Ammon's horn (tissue), 1 donor: ENCODE results near the gene EOLA1.
A peak's percentile ranks its signal among the peaks of the same experiment; 100 is the strongest.
"Not testable (repeated sequence)": the region's sequence is repeated elsewhere in the genome, so short reads cannot be mapped to it uniquely, and the experiment has no call there.

ENCODE experiments used
- DNase-seq: peaks from one replicate; pipeline ENCODE4 v3.0.0-alpha.2; 2016; ENCODE audit warnings: low spot score

EOLA1 gene

DNA sequence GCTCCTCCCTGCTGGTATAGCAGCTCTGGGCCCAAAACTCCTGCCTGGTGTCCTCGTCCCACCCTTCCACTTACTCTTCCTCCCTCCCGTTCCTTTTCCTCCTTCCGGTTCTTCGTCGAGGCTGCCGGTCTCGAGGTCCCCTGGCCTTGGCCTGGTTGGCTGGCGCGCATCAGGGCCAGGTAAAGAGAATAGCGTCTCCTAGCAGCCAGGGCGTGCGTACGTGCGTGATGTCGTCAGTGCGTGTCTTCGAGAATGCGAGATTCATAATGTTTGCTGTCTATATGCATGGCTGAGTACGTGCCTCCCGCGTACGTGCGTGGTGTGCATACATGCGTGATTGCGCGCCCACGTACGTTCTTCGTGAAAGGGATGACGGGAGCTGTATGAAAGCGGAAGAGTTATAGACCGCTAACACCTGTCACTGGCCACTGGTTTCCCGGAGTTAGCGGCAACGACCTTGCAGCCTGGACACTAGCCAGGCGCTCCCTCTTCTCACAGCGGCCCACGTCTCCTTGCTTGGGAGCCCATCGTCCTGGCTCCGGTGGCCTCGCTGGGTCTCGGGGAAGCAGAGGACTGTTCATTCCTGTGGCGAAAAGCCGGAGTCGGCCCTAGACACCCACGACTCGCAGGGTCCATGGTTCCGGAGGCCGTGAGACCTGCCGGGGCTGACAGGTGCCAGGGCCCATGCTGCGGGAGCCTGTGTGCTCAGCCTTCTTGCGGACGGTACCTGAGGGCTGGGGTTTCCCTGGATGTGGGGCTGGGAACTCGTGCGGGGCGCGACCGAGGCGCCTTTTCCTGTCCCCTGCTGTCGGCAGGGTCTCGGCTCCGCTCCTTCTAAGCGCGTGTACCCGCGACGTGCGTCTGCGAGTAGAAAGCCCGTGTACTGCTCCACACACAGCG, at the start of gene EOLA1:
Gene EOLA1 (plus strand): TSS at position 392 of the 900 bp plus-strand sequence. CDS start 4,619 bp downstream, outside the sequence.
- peak; percentile 94 for DNase-seq

DNA sequence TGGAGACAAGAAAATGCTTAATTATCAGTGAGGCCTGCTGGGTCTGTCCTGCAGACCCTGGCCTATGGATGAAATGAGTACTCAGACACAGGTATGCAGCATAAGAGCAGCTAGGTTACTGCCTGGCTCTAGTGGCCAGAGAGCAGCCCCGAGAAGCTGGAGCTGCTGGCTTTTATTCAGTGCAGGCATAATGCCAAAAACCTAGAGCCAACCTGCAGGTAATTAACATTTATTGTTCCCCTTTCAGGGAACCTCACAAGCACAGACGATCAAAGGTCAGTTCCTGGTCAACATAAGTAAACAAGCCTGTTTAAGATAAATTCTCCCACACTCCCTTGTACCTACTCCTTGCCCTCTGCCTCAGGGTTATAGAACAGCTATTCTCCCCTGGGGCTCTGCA, 49.0 kb upstream of the EOLA1 start:
- DNase-seq = no peak

DNA sequence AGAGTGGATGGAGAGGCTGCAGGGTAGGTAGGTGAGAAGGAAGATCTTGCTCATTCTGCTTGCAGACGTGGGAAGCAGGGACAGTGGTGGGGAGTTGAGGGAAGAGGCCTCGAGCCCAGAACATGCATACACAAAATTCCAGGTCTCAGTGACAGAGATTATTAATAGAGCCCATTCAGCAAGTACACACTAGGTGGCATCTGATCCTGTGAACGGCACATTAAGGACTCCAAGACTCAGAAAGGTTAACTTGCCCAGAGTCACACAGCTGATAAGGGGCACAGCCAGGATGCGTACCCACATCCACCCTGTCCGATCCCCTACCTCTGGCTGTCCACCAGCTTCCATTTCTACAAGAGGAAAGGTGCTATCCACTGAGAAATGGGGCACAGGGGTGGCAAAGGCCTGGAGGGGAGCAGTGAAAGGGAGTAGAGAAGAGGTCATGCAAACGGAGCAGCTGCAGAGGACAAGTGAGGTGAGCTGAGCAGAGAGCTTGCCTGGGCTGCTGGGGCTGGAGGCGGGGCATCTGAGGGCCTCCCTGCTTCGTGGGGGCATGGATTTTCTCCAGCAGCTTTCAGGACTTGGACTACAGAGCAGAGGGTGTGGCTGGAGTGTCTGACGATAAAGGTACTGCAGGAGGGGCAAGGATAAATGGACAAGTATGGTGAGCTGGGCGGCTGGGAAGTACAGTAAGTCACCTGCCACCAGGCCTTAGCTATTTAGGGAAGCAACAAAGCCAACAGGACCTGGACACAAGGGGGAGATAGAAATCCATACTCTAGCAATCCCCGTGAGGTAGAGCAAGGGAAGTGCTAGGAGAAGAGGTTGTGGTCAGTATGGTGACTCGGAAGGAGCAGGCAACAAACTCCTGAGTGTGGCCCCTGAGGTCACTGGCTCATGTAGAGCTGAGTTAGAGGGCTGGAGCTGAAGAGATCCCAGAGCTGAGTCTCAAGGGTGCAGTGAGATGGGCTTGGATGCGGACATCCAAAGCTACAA, 46.9 kb upstream of the EOLA1 start:
- DNase-seq = no peak

DNA sequence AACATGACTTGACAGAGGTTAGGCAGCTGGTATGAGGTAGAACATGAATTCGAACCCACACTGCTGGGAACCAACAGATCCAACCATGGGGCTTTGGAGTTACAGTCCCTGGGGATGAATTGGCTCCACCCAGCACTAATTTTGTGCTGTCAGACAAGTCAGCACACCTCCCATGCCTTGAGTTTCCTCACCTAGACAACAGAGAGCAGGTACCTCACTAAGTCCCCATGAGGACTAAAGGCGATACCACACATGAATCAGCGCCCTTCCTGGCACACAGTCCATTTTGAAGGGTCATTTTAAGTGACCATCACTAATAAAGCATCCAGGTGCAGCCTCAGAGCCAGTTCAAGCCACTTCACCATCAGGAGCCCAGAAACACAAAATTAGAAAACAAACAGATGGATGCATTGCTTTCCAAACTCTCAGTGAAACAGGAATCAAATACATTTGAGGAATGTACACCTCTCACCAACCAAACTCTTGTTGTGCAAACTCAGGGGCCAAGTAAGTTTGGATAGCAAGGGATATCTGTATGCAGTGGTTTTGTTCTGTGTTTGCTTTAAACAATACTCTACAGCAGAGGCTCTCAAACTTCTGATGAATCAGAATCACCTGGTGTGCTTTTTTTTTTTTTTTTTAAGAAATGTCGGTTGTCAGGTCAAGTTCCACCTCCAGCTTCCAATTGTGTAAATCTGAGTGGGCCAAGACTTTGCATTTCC, 45.8 kb upstream of the EOLA1 start:
- no peak for DNase-seq

DNA sequence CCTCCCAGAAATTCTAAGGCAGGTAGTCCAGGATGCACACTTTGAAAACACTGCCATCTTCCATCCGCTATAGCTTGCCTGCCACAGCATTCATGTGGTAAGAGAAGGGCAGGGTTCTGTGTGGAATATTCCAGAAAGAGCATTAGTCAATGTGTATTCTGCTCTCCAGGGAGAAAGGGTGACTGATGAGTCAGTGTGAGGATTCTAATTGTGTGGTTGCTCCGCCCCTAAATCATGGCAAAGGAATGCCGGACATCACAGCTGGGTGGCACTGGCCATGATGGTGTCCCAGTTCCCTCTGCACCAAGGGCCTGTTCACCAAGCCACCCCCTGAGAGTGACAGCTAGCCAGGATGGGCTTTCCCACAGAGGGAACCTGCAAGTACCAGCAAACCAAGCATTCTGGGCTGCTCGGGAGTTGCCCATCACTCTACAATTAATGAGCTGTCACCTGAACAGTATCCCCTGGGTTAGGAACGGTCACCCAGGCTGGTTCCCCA, 45.2 kb upstream of the EOLA1 start:
- no peak for DNase-seq

DNA sequence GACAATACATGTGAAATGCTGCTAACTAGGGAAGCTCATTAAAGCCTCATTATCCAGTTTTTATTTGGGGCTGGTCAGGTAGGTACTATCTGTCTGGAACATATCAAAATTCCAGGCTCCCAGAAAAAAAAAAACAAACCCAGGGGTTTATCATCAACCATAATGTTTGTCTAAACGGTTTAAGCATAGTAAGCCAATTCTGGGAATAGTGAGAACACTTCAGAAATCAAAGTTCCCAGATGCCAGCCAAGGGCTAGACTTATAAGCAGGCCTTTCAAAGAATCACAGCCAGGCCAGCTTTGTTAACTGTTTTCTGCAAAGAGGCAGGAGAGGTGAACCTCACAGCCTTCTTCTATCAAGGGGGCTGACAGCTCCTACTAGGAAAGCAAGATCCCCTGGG, 43.8 kb upstream of the EOLA1 start:
- no peak for DNase-seq

DNA sequence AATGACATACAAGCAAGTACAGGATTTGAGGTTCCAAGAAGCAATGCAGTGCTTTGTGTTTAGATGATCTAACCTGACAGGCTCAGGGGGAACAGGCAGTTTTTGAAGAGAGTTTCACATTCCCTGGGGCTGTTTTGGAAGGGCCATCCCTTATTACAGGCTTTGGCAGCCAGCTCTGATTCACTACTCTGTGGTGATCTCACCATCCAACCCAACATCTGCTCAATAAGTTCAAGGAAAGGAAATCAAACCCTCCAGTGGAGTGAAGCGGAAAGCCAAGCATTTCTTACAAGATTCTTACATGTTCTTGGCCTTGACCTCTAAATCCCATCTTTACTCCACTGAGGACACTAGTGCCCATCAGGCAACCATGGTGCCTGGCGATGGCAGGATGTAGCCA, 43.2 kb upstream of the EOLA1 start:
- no peak for DNase-seq

DNA sequence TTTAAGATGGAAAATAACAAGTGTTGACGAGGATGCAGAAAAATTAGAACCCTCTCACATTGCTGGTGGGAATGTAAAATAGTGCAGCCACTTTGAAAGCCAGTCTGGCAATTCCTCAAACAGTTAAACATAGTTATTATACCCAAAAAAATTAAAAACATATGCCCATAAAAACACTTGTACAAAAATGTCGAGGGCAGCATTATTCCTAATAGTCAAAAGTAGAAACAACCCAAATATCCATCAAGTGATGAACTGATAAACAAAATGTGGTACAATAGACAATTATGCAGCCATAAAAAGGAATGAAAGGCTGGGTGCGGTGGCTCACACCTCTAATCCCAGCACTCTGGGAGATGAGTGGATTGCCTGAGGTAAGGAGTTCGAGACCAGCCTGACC, 42.0 kb upstream of the EOLA1 start:
- no peak for DNase-seq

DNA sequence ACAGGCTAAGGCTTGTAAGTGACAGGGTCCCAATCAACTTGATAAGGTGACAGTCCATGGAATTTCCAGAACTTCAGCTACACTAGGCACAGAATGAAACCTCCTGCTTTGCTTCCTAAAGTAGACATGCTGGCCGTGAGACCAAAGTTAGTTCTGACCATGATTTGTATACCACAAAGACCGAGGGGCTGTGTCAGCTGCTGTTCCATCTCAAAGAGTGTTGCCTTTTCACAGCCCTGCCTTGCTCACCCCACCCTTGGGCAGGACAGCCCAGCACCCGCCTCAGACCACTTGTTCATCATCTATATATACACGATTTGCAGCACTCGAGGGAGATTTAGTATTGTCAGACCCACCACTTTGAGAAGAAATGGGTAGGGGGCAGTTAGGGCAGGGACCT, 41.0 kb upstream of the EOLA1 start:
- DNase-seq = no peak

DNA sequence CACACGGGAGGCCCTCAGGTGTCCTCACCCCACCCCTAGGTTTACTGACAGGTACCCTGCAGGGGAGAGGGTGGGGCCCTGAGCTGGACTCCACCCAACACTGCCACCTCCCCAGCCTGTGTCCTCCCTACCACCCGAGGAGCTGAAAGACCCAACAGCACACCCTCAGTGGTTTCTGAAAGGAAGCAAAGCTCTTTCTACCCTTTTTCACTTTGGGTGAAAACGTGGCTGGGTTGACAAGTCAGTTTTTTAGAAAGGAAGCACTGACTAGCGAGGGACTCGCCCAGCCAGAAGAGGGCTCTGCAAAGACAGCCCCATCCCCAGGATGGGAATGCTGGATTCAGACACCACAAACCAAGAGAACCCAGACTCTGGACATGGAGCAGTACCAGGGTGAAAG, 37.9 kb upstream of the EOLA1 start:
- not testable (repeated sequence) for DNase-seq

DNA sequence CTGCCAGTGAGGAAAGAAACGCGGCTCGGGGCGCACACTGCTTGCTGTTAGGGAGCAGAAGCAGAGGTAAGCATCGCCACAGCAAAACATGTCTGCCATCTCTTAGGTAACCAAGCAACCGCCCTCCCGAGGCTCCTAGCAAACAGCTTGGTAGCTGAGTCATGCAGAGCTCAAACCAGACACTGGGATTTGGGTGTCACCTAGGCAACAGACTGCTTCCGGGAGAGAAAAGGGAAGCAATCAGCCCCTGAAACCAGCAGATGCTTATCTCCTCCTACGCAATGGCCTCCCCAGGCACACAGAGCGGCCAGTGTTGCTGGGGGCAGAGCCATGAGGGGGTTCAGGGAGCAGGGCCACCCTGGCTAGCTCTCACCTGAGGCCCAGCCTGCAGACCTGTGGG, 37.4 kb upstream of the EOLA1 start:
- peak; percentile 9 for DNase-seq

DNA sequence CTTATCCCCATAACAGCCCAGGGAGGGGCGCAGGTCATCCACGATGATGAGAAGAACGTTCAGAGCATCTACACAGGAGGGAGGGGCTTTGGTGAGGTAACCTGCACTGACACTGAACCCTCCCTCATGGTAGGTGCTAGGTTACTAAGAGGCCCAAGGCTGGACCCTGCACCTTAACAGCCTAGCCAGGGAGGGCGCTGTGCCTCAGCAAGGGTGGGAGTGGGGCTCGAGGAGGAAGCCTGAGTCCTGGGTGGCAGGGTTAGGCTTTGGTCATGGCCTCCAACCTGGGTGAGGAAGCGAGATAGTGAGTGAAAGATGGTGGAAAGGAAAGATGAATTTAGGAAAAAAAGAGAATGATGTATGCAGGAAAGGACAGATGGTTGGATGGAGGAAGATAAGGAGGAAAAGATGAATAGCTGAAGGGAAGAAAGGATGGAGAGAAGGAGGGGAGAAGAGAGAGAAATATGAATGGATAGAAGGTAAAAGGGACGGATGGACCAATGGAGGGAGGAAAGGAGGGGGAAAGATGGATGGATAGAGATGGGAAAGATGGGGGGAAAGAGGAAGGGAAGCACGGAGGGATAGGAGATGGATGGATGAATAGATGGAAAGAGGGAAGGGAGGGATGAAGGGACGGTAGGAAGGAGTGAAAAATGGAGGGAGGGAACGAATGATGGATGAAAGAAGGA, 36.4 kb upstream of the EOLA1 start:
- DNase-seq = peak; percentile 28

DNA sequence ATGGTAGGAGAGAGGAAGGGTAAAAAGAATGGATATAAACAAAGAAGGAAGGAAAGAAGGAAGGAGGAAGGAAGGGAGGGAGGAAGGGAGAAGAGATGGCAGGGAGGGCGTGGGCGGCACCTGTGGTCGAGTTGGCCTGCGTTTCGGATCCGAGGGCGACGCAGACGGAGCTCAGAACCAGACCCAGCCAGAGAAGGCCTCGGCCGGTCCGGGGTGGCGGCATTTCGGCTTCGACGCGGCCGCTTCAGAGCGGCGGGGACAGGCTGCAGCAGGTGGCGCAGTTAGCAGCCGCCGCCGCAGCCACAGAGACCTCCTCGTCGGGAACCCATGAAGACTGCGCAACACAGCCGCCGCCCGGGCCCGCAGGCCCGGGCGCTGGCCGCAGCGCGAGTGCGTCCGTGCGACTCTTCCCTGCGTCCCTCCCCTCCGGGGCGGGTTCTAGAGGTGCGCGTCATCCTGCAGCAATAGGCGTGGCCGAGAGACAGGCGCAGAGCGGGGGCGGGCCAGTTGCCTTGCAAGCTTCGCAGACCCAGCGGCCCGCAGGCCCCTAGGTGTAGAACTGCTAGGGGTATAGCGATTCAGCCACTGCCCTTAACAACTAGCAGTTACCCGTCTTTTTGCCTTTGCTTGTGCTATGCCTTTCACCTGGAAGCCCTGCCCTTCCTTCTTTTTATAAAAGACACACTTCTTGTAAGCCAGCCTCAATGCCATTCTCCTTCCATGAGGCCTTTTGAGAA, 35.7 kb upstream of the EOLA1 start, which contains the start of gene IDS:
Gene IDS (minus strand): TSS at position 392 of the 737 bp plus-strand sequence. CDS start 169 bp downstream, at position 223.
- peak; percentile 93 for DNase-seq

DNA sequence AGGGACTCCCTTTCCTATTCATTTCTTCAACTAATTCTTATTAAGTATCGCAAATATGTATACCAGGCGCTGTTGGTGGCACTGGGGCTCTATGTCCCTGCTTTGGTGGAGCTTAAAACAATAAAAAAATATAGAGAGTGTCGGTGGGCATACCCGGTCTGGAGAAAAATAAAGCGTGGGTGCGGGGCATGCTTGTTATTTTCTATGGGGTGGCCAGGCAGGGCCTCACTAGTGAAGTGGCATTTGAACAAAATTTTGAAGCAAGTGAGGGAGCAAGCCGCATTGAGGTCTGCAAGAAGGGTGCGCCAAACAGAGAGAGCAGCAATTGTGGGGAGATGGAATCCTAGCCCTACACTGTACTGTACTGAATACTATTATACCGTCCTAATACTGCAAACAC, 35.1 kb upstream of the EOLA1 start:
- no peak for DNase-seq

DNA sequence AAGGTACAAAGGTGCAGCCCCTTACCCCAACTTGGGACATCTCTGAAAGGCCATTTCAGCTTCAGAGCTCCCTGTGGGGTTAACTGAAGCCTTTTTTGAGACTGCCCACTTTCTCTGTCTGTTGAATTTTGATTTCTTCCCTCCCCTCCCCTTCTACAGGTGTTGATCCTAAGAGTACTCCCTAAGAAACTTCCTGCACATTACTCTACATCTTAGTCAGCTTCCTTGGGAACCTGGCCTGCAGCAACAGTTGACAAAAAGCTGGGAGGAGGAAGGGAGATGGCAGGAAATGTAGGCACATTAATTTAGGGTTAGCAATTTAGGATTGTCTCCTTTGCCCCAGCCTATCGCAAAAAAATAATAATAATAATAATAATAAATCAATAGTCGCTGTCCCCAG, 34.5 kb upstream of the EOLA1 start:
- DNase-seq = no peak

DNA sequence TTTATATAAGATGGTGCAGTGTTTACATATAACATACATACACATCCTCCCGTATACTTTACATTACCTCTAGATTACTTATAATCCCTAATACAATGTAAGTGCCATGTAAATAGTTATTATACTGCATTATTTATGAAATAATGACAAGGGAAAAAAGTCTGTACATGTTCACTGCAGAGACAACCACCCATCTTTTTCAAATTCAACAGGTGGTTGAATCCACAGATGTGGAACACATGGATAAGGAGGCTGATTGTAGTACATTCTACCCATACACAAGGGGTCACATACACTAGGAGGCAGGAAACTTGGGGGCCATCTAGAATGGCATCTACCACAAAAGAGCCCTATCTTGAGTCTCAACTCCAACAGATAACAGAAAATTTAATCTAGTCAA, 32.3 kb upstream of the EOLA1 start:
- no peak for DNase-seq

DNA sequence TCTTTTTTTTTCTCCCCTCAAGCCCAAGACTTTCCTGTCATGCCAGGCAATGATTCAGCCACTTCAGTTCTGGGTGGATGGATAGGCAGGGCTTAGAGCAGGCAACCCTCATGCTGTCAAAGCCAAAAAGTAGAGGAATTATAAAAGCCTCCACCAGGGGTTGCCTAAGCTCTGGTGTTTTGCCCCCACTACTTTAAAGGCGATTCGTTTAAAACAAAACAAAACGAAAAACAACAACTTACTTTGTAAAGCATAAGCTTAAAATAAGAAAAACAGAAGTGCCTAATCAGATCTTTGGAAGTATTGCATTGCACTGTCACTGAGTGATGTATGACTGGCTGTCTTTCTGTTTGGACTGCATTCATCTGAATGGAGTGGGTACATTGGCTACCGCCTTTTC, 30.4 kb upstream of the EOLA1 start:
- no peak for DNase-seq

DNA sequence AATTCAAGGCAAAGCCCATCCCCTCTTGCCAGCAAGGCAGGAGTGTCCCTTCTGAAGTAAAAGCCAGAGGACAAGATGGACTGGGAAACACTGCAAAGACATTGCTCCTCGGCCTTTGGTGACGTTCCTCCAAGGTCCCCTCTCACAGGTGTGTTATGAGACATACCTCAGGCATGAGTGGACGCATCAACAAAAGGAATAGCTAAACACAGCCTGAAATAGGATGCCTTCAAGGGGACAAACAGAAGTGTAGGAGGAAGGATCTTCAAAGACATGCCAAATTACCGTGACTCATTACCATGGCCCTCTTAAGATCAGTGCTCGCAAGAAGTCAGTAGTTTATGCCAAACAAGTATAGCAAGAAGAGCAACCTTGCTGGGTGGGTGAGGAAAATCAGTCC, 29.7 kb upstream of the EOLA1 start:
- no peak for DNase-seq

DNA sequence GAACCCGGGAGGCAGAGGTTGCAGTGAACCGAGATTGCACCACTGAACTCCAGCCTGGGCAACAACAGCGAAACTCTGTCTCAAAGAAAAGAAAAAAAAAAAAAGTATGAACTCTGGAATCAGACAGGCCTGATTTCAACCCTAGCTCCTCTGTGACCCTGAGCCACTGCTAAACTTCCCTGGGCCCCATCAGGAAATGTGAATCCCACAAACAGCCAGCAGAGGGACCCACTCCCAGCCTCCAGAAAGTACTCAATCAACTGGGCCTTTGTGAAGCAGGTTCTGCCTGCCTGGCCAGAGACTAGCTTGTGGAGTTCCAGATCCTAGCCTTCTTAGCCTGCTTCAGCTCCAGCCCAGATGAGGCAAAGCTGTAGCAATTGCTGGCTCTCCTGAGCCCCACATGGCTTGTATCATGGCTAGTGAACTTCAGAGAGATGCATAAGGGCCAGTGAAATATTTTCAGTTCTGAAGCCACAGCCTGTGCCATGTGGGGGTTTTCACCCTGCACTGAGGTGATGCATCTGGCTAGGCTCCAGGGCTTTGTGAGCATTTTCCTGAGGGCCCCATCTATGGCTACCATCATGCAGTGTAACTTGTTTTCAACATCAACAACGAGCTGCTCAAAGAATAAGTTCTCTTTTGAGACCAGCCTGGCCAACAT, 28.5 kb upstream of the EOLA1 start:
- peak; percentile 68 for DNase-seq
